ENCODE results near the gene KLF12. TPM values are rescaled to one million over a fixed set of nuclear protein-coding genes. Genes with fewer than 3 reads are reported as not detected.
A peak's percentile ranks its signal among the peaks of the same experiment; 100 is the strongest.

The KLF12 gene
- total RNA-seq (2014; rRNA removed; shearing (Covaris generic)): 17.3 and 19.8 TPM in 2 replicates
- 12.2 and 12.8 TPM in 2 replicates for polyA plus RNA-seq (2016; fragmentation: Nextera tagmentation; extraction: Ambion mirVana)

- WGBS, 2 experiments (ENCODE audit: low coverage in 1 of 2, low lambda C conversion rate in 2 of 2, missing lambda C conversion rate in 2 of 2): 1 to 3% methylated on average over 21 to 50 of the region's 54 CpGs
- Histone ChIP-seq H3K9ac (peak within 1 kb of the TSS; percentile 89), H3K4me2 (ENCODE audit: unreplicated experiment) (peak within 1 kb of the TSS; percentile 92), H2AFZ (peak within 1 kb of the TSS; percentile 81), H3K27me3 (replicated peaks; ENCODE audit: insufficient read depth) (no peaks in the 10 kb centered on the region), H3K79me2 (ENCODE audit: insufficient read depth) (peaks cover 45% of the 10 kb centered on the region), H3K4me1 (ENCODE audit: insufficient read depth) (peaks cover 32% of the 10 kb centered on the region), H3K9me3 (ENCODE audit: low read depth) (no peaks in the 10 kb centered on the region), H3K9me2 (ENCODE audit: insufficient read depth) (no peaks in the 10 kb centered on the region), H3F3A (ENCODE audit: insufficient read depth) (peaks cover 43% of the 10 kb centered on the region), H3K4me3 (peak within 1 kb of the TSS; percentile 97), H3K27ac (peak within 1 kb of the TSS; percentile 90), H3K36me3 (ENCODE audit: low read depth) (no peaks in the 10 kb centered on the region), H4K20me1 (ENCODE audit: insufficient read depth) (no peaks in the 10 kb centered on the region)
- in situ Hi-C loops (cut with MboI): no loop called here
- TF ChIP-seq EZH2 (IDR thresholded peaks at IDR 0.05; ENCODE audit: insufficient read depth, poor library complexity, severe bottlenecking): no peak
- no peak for TF ChIP-seq EZH2phosphoT487 (IDR thresholded peaks at IDR 0.05; ENCODE audit: insufficient read depth, low read depth)
- peak; percentile 97 for DNase-seq
Observed at GRCh38 chr13:74134221-74134776, at the start of gene KLF12. Gene KLF12 (minus strand): TSS chr13:74134404.

GRCh38 chr13:74182491-74182890 is 48.3 kb upstream of the KLF12 start:
- no peaks in the 10 kb centered on the region for H3K79me2 ChIP-seq (ENCODE audit: insufficient read depth)
- H3K36me3 ChIP-seq (ENCODE audit: low read depth): no peaks in the 10 kb centered on the region
- 0 out of 2 replicates have a peak, but pooled peaks cover 6% of the 10 kb centered on the region for H3F3A ChIP-seq (ENCODE audit: insufficient read depth)
- 91 to 92% methylated on average over 1 of the region's 1 CpG for WGBS, 2 experiments (ENCODE audit: low coverage in 1 of 2, low lambda C conversion rate in 2 of 2, missing lambda C conversion rate in 2 of 2)
- no peaks in the 10 kb centered on the region for H3K9me3 ChIP-seq (ENCODE audit: low read depth)
- H3K27ac ChIP-seq: no peak overlapping the region
- H3K9me2 ChIP-seq (ENCODE audit: insufficient read depth): no peaks in the 10 kb centered on the region
- H3K4me1 ChIP-seq (ENCODE audit: insufficient read depth): no peaks in the 10 kb centered on the region
- in situ Hi-C loops (cut with MboI): no loop called here
- DNase-seq: no peak
- H3K27me3 ChIP-seq (replicated peaks; ENCODE audit: insufficient read depth): no peaks in the 10 kb centered on the region
- no peaks in the 10 kb centered on the region for H4K20me1 ChIP-seq (ENCODE audit: insufficient read depth)
- no peak overlapping the region for H3K4me2 ChIP-seq (ENCODE audit: unreplicated experiment)
- TF ChIP-seq EZH2phosphoT487 (IDR thresholded peaks at IDR 0.05; ENCODE audit: insufficient read depth, low read depth) (no peak), EZH2 (IDR thresholded peaks at IDR 0.05; ENCODE audit: insufficient read depth, poor library complexity, severe bottlenecking) (no peak)
- H3K9ac ChIP-seq: no peak overlapping the region
- no peak overlapping the region for H3K4me3 ChIP-seq
- H2AFZ ChIP-seq: no peak overlapping the region

- H3K9me3 ChIP-seq (ENCODE audit: low read depth): no peaks in the 10 kb centered on the region
- in situ Hi-C loops (cut with MboI): no loop called here
- no peak for DNase-seq
- no peaks in the 10 kb centered on the region for H4K20me1 ChIP-seq (ENCODE audit: insufficient read depth)
- no peaks in the 10 kb centered on the region for H3F3A ChIP-seq (ENCODE audit: insufficient read depth)
- no peaks in the 10 kb centered on the region for H3K27me3 ChIP-seq (replicated peaks; ENCODE audit: insufficient read depth)
- no peak overlapping the region for H3K4me2 ChIP-seq (ENCODE audit: unreplicated experiment)
- H3K4me3 ChIP-seq: no peak overlapping the region
- no peaks in the 10 kb centered on the region for H3K9me2 ChIP-seq (ENCODE audit: insufficient read depth)
- H3K79me2 ChIP-seq (ENCODE audit: insufficient read depth): no peaks in the 10 kb centered on the region
- H3K9ac ChIP-seq: no peak overlapping the region
- H3K27ac ChIP-seq: no peak overlapping the region
- 33 to 42% methylated on average over 2 of the region's 2 CpGs for WGBS, 2 experiments (ENCODE audit: low coverage in 1 of 2, low lambda C conversion rate in 2 of 2, missing lambda C conversion rate in 2 of 2)
- TF ChIP-seq EZH2phosphoT487 (IDR thresholded peaks at IDR 0.05; ENCODE audit: insufficient read depth, low read depth): no peak
- TF ChIP-seq EZH2 (IDR thresholded peaks at IDR 0.05; ENCODE audit: insufficient read depth, poor library complexity, severe bottlenecking): no peak
- H2AFZ ChIP-seq: no peak overlapping the region
- no peaks in the 10 kb centered on the region for H3K4me1 ChIP-seq (ENCODE audit: insufficient read depth)
- H3K36me3 ChIP-seq (ENCODE audit: low read depth): no peaks in the 10 kb centered on the region
Observed at GRCh38 chr13:74174810-74175209, 40.6 kb upstream of the KLF12 start.

- Histone ChIP-seq H3K9me2 (ENCODE audit: insufficient read depth) (no peaks in the 10 kb centered on the region), H3K4me1 (ENCODE audit: insufficient read depth) (no peaks in the 10 kb centered on the region), H3K4me3 (no peak overlapping the region), H3K79me2 (ENCODE audit: insufficient read depth) (no peaks in the 10 kb centered on the region), H3K27me3 (replicated peaks; ENCODE audit: insufficient read depth) (no peaks in the 10 kb centered on the region), H3K27ac (no peak overlapping the region), H3K36me3 (ENCODE audit: low read depth) (no peaks in the 10 kb centered on the region), H3K9me3 (ENCODE audit: low read depth) (no peaks in the 10 kb centered on the region), H3F3A (ENCODE audit: insufficient read depth) (no peaks in the 10 kb centered on the region), H4K20me1 (ENCODE audit: insufficient read depth) (no peaks in the 10 kb centered on the region), H3K9ac (no peak overlapping the region), H2AFZ (no peak overlapping the region), H3K4me2 (ENCODE audit: unreplicated experiment) (no peak overlapping the region)
- WGBS, 2 experiments (ENCODE audit: low coverage in 1 of 2, low lambda C conversion rate in 2 of 2, missing lambda C conversion rate in 2 of 2): 75 to 79% methylated on average over 3 of the region's 3 CpGs
- no peak for DNase-seq
- TF ChIP-seq EZH2phosphoT487 (IDR thresholded peaks at IDR 0.05; ENCODE audit: insufficient read depth, low read depth) (no peak), EZH2 (IDR thresholded peaks at IDR 0.05; ENCODE audit: insufficient read depth, poor library complexity, severe bottlenecking) (no peak)
- in situ Hi-C loops (cut with MboI): no loop called here
Observed at GRCh38 chr13:74173822-74174221, 39.6 kb upstream of the KLF12 start.

GRCh38 chr13:74171641-74172040 is 37.4 kb upstream of the KLF12 start:
- no peak overlapping the region for H2AFZ ChIP-seq
- TF ChIP-seq EZH2 (IDR thresholded peaks at IDR 0.05; ENCODE audit: insufficient read depth, poor library complexity, severe bottlenecking) (no peak), EZH2phosphoT487 (IDR thresholded peaks at IDR 0.05; ENCODE audit: insufficient read depth, low read depth) (no peak)
- in situ Hi-C loops (cut with MboI): no loop called here
- no peaks in the 10 kb centered on the region for H3K4me1 ChIP-seq (ENCODE audit: insufficient read depth)
- H3K79me2 ChIP-seq (ENCODE audit: insufficient read depth): no peaks in the 10 kb centered on the region
- no peak overlapping the region for H3K4me2 ChIP-seq (ENCODE audit: unreplicated experiment)
- no peaks in the 10 kb centered on the region for H4K20me1 ChIP-seq (ENCODE audit: insufficient read depth)
- H3K9me3 ChIP-seq (ENCODE audit: low read depth): no peaks in the 10 kb centered on the region
- H3K9me2 ChIP-seq (ENCODE audit: insufficient read depth): no peaks in the 10 kb centered on the region
- no peak for DNase-seq
- no peaks in the 10 kb centered on the region for H3F3A ChIP-seq (ENCODE audit: insufficient read depth)
- no peak overlapping the region for H3K9ac ChIP-seq
- no peaks in the 10 kb centered on the region for H3K27me3 ChIP-seq (replicated peaks; ENCODE audit: insufficient read depth)
- no peak overlapping the region for H3K27ac ChIP-seq
- H3K4me3 ChIP-seq: no peak overlapping the region
- no peaks in the 10 kb centered on the region for H3K36me3 ChIP-seq (ENCODE audit: low read depth)
